ENCODE results near the gene HSH2D. TPM values are rescaled to one million over a fixed set of nuclear protein-coding genes. Genes with fewer than 3 reads are reported as not detected.

The HSH2D gene
- total and polyA plus RNA-seq, 10 of the 15 experiments (the other 5 are each of a cell fraction or from before 2014, with no cell fraction given): 22.0 to 145 (median 89.3) TPM

GRCh38 chr19:16153582-16154336 lies 10.3 kb downstream of the HSH2D start:
- TF ChIP-seq SRF (IDR thresholded peaks at IDR 0.05; ENCODE audit: low read depth in 2 of 2, low read length in 2 of 2): peak in 1 of 2 experiments; percentile 23; a peak in 1 of 4 replicates
- no peak for TF ChIP-seq MEF2B (IDR thresholded peaks at IDR 0.05; ENCODE audit: partially characterized antibody, poor library complexity, severe bottlenecking)
- no peak for TF ChIP-seq ZZZ3 (IDR thresholded peaks at IDR 0.05; ENCODE audit: control insufficient read depth, insufficient read length, low read depth)
- TF ChIP-seq BHLHE40 (IDR thresholded peaks at IDR 0.05; ENCODE audit: borderline replicate concordance in 1 of 2, low read depth in 2 of 2, low read length in 1 of 2): peak in 1 of 2 experiments; percentile 20; a peak in 1 of 4 replicates
- peak; percentile 29; the same call in 1 of the 2 replicates for TF ChIP-seq POLR2A (IDR thresholded peaks at IDR 0.05; ENCODE audit: low read depth, low read length)
- TF ChIP-seq USF1 (IDR thresholded peaks at IDR 0.05; ENCODE audit: borderline replicate concordance, extremely low read length, insufficient read depth, low read depth, low read length): no peak
- in situ Hi-C loops (cut with MboI) (no loop called here), intact Hi-C loops (cut with micrococcal nuclease; ENCODE audit: unreplicated experiment) (no loop called here)
- peak; percentile 10 for ATAC-seq
- POLR2A ChIA-PET: interaction anchor here (0.5 to 1.2 kb wide), 5 partner anchors 10 to 420 kb away, joined by 3 to 5 read pairs (median 3); no protein-coding TSS in a partner anchor
- Histone ChIP-seq H3K9ac (ENCODE audit: control insufficient read depth, insufficient read depth, low read length) (no peak overlapping the region), H3K9me3 (replicated peaks; ENCODE audit: control insufficient read depth, insufficient read depth, low read length) (no peaks in the 10 kb centered on the region; the same call in 2 of the 3 replicates), H3K4me3 (no peak overlapping the region), H3K79me2 (ENCODE audit: control insufficient read depth, insufficient read depth, low read length) (peaks cover 28% of the 10 kb centered on the region), H3K36me3 (ENCODE audit: control insufficient read depth in 2 of 2, insufficient read depth in 2 of 2, low read length in 1 of 2) (peaks cover 40 to 64% of the 10 kb centered on the region in 2 experiments), H3K4me2 (ENCODE audit: control insufficient read depth, insufficient read depth) (peak overlapping the region; percentile 4; the same call in 1 of the 2 replicates), H4K20me1 (ENCODE audit: control insufficient read depth, insufficient read depth) (peaks cover 3% of the 10 kb centered on the region; the same call in 1 of the 2 replicates), H3K27ac (ENCODE audit: control insufficient read depth, insufficient read depth) (no peak overlapping the region), H2AFZ (ENCODE audit: control insufficient read depth, low read depth, low read length) (no peak overlapping the region), H3K27me3 (replicated peaks in 1 of 2; ENCODE audit: control insufficient read depth in 2 of 2, insufficient read depth in 2 of 2, low read length in 1 of 2) (no peaks in the 10 kb centered on the region), H3K4me1 (ENCODE audit: control insufficient read depth, insufficient read depth, low read length) (peaks cover 54% of the 10 kb centered on the region)
- 77% methylated on average over 11 of the region's 11 CpGs for WGBS (ENCODE audit: insufficient coverage, insufficient replicate concordance, low lambda C conversion rate, missing lambda C conversion rate)
- DNase-seq (ENCODE audit: low read depth, low spot score): no peak
- no TSS peak for BruUV-seq (replicated peaks)
- CTCF ChIA-PET: interaction anchor here (0.7 to 1.5 kb wide), 3 partner anchors 28 to 91 kb away, joined by 3 to 5 read pairs (median 3); no protein-coding TSS in a partner anchor
- FAIRE-seq: no peak
- SMC1A ChIA-PET (ENCODE audit: uncharacterized antibody, unreplicated experiment): interaction anchor here (5.6 kb wide), 1 partner anchor 9 kb away, joined by 33 read pairs; the partner anchor contains the start of gene HSH2D
- RAD21 ChIA-PET (ENCODE audit: unreplicated experiment): interaction anchor here (0.6 to 1.2 kb wide), 2 partner anchors 8 to 33 kb away, joined by 3 to 4 read pairs; no protein-coding TSS in a partner anchor
